ENCODE measurements around the gene SLC4A9.
A peak's percentile ranks its signal among the peaks of the same experiment; 100 is the strongest.
"Not testable (repeated sequence)": the region's sequence is repeated elsewhere in the genome, so short reads cannot be mapped to it uniquely, and the experiment has no call there.

The SLC4A9 gene

GRCh38 chr5:140391312-140391711, 31.3 kb downstream of the SLC4A9 start:
- DNase-seq = no peak
- intact Hi-C loops (cut with DNase I) = no loop called here

GRCh38 chr5:140391732-140392131, 31.7 kb downstream of the SLC4A9 start:
- DNase-seq = no peak
- intact Hi-C loops (cut with DNase I) = no loop called here

GRCh38 chr5:140393738-140394137, 33.7 kb downstream of the SLC4A9 start:
- intact Hi-C loops (cut with DNase I) = no loop called here
- DNase-seq = no peak

GRCh38 chr5:140398379-140398811, 38.4 kb downstream of the SLC4A9 start:
- DNase-seq = no peak
- intact Hi-C loops (cut with DNase I) = no loop called here

GRCh38 chr5:140399979-140400729, 40.2 kb downstream of the SLC4A9 start:
- DNase-seq = no peak
- intact Hi-C loops (cut with DNase I) = loop anchor here (5.0 kb wide), 2 partner anchors 147 to 247 kb away; partner anchors contain the start of genes EIF4EBP3, IK and NDUFA2

GRCh38 chr5:140400730-140401361, 40.9 kb downstream of the SLC4A9 start:
- intact Hi-C loops (cut with DNase I) = loop anchor here (5.0 kb wide), 2 partner anchors 146 to 246 kb away; partner anchors contain the start of genes EIF4EBP3, IK and NDUFA2

GRCh38 chr5:140401362-140402257, 41.6 kb downstream of the SLC4A9 start, which contains the start of gene ANKHD1:
TSS of gene ANKHD1 (plus strand) at chr5:140401833. CDS start at chr5:140401968, 135 bp downstream.
- intact Hi-C loops (cut with DNase I) = loop anchor here (5.0 kb wide), 2 partner anchors 146 to 246 kb away; partner anchors contain the start of genes EIF4EBP3, IK and NDUFA2
- peak; percentile 98 to 100 (median 98) for DNase-seq

More at GRCh38 chr5:140400730-140401361, 40.9 kb downstream of the SLC4A9 start:
- DNase-seq = peak; percentile 85 to 99 (median 94)

- intact Hi-C loops (cut with DNase I) = loop anchor here (5.0 kb wide), 2 partner anchors 145 to 245 kb away; partner anchors contain the start of genes EIF4EBP3, IK and NDUFA2
These were observed 42.5 kb downstream of the SLC4A9 start for GRCh38 chr5:140402258-140403074.

GRCh38 chr5:140403613-140404012, 43.6 kb downstream of the SLC4A9 start:
- intact Hi-C loops (cut with DNase I) = loop anchor here (5.0 kb wide), 2 partner anchors 144 to 244 kb away; partner anchors contain the start of genes EIF4EBP3, IK and NDUFA2
- DNase-seq = no peak

More at GRCh38 chr5:140402258-140403074, 42.5 kb downstream of the SLC4A9 start:
- peak in 6 of 10 donors; percentile 7 to 76 (median 16) for DNase-seq

- intact Hi-C loops (cut with DNase I) = no loop called here
- no peak for DNase-seq
These were observed 48.8 kb downstream of the SLC4A9 start for GRCh38 chr5:140408750-140409241.

GRCh38 chr5:140413230-140413629, 53.2 kb downstream of the SLC4A9 start:
- intact Hi-C loops (cut with DNase I) = no loop called here
- DNase-seq = no peak

GRCh38 chr5:140417235-140417634, 57.2 kb downstream of the SLC4A9 start:
- intact Hi-C loops (cut with DNase I) = no loop called here
- DNase-seq = no peak

GRCh38 chr5:140418862-140419520, 59.0 kb downstream of the SLC4A9 start:
- intact Hi-C loops (cut with DNase I) = no loop called here
- no peak for DNase-seq

GRCh38 chr5:140420226-140420570, 60.2 kb downstream of the SLC4A9 start:
- intact Hi-C loops (cut with DNase I) = no loop called here
- DNase-seq = no peak

- intact Hi-C loops (cut with DNase I) = no loop called here
- no peak for DNase-seq
These were observed 60.8 kb downstream of the SLC4A9 start for GRCh38 chr5:140420665-140421361.

GRCh38 chr5:140421375-140421774, 61.4 kb downstream of the SLC4A9 start:
- intact Hi-C loops (cut with DNase I); DNase-seq: not testable (repeated sequence)

- DNase-seq = no peak
- intact Hi-C loops (cut with DNase I) = no loop called here
These were observed 63.6 kb downstream of the SLC4A9 start for GRCh38 chr5:140423609-140424008.

GRCh38 chr5:140424135-140424534, 64.1 kb downstream of the SLC4A9 start:
- DNase-seq = no peak
- intact Hi-C loops (cut with DNase I) = no loop called here
